Hepatocyte (in vitro differentiated cells): ENCODE results near the gene CRTC2. TPM values are rescaled to one million over a fixed set of nuclear protein-coding genes. Genes with fewer than 3 reads are reported as not detected.
"Not testable (repeated sequence)": the region's sequence is repeated elsewhere in the genome, so short reads cannot be mapped to it uniquely, and the experiment has no call there.

Experiments used
- DNase-seq: peaks from one replicate; pipeline ENCODE4 v3.0.0-alpha.2; 2016; ENCODE audit warnings: low spot score
- H2AFZ ChIP-seq: fragments of 200-600 bp; sonication (generic); 2 replicates; pipeline ENCODE4 v1.6.0; 2016; ENCODE audit warnings: antibody characterized with exemption, mild to moderate bottlenecking
- H3K27ac ChIP-seq: fragments of 200-600 bp; sonication (generic); 2 replicates; pipeline ENCODE4 v1.5.1; 2016; ENCODE audit warnings: mild to moderate bottlenecking
- H3K27me3 ChIP-seq: fragments of 200-600 bp; sonication (generic); 2 replicates; pipeline ENCODE4 v1.6.1; 2016
- H3K36me3 ChIP-seq: fragments of 200-600 bp; sonication (generic); replicated peaks from 2 replicates; pipeline ENCODE4 v1.5.1; 2016; ENCODE audit warnings: low read depth; ENCODE audit not compliant: insufficient read depth
- H3K4me1 ChIP-seq: fragments of 200-600 bp; sonication (generic); 2 replicates; pipeline ENCODE4 v1.5.1; 2016; ENCODE audit warnings: mild to moderate bottlenecking, moderate library complexity; ENCODE audit not compliant: insufficient read depth
- H3K4me2 ChIP-seq: fragments of 200-600 bp; sonication (generic); 2 replicates; pipeline ENCODE4 v1.6.0; 2016
- H3K4me3 ChIP-seq: fragments of 200-600 bp; sonication (generic); 2 replicates; pipeline ENCODE4 v1.5.1; 2016; ENCODE audit warnings: mild to moderate bottlenecking
- H3K79me2 ChIP-seq: fragments of 200-600 bp; sonication (generic); 2 replicates; pipeline ENCODE4 v1.6.0; 2017; ENCODE audit warnings: mild to moderate bottlenecking
- H3K9me2 ChIP-seq: fragments of 200-600 bp; sonication (generic); replicated peaks from 2 replicates; pipeline ENCODE4 v1.6.0; 2017; ENCODE audit warnings: mild to moderate bottlenecking; ENCODE audit not compliant: insufficient read depth
- H3K9me3 ChIP-seq: fragments of 200-600 bp; sonication (generic); 2 replicates; pipeline ENCODE4 v1.5.1; 2016; ENCODE audit warnings: low read depth, mild to moderate bottlenecking
- H4K20me1 ChIP-seq: fragments of 200-600 bp; sonication (generic); 2 replicates; pipeline ENCODE4 v1.6.0; 2016; ENCODE audit warnings: mild to moderate bottlenecking; ENCODE audit not compliant: insufficient read depth, poor library complexity, severe bottlenecking
- CTCF ChIP-seq: fragments of 200-600 bp; sonication (generic); IDR thresholded peaks from 2 replicates; pipeline ENCODE4 v1.5.1; 2016; ENCODE audit warnings: antibody characterized with exemption, mild to moderate bottlenecking; ENCODE audit not compliant: poor library complexity
- EZH2 ChIP-seq: fragments of 200-600 bp; sonication (generic); IDR thresholded peaks from 2 replicates; pipeline ENCODE4 v1.6.1; 2016; ENCODE audit warnings: antibody characterized with exemption, mild to moderate bottlenecking, borderline replicate concordance
- EZH2phosphoT487 ChIP-seq: fragments of 200-600 bp; sonication (generic); IDR thresholded peaks from one replicate; pipeline ENCODE4 v1.6.1; 2018; ENCODE audit warnings: antibody characterized with exemption, mild to moderate bottlenecking, low read depth, moderate library complexity; ENCODE audit not compliant: unreplicated experiment, severe bottlenecking
- WGBS: methylation state at CpG from one replicate; pipeline ENCODE4 v1.1.6; 2016; ENCODE audit warnings: low lambda C conversion rate; ENCODE audit errors: missing lambda C conversion rate; 5-methylcytosine and 5-hydroxymethylcytosine counted together
- microRNA-seq: library from miRNA; unstranded; fragments of <30 nt; microRNA quantifications from one replicate; pipeline ENCODE4, GENCODE V29; 2017
- polyA plus RNA-seq: library from polyadenylated mRNA; unstranded; fragments of >200 nt; fragmentation: Nextera tagmentation; extraction: Ambion mirVana; gene quantifications from 2 replicates; pipeline ENCODE4 v1.2.1, GENCODE V29; 2016
- small RNA-seq: library from RNA; depleted of rRNA; stranded (forward); fragments of <200 nt; gene quantifications from one replicate; pipeline ENCODE3, GENCODE V24; 2014
- total RNA-seq: library from RNA; depleted of rRNA; stranded (reverse); fragments of >200 nt; gene quantifications from 2 replicates; pipeline ENCODE4 v1.2.3, GENCODE V29; 2014

Gene CRTC2
- total and polyA plus RNA-seq, 2 experiments from 2014 or later, result 10.5 to 28.0 TPM

DNA sequence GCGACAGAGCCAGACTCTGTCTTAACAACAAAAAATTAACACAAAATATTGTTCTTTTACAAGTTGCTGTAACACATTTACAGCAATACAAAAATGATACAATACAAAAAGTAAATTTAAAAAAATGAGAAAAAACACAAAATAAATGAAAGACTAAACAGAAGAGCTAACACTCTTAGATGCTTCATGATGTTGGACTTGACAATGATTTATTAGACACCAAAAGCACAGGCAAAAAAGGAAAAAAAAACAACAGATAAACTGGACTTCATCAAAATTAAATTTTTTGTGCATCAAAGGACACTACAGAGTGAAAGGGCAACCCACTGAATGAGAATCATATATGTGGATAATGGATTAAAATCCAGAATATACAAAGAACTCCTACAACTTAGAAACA, 52.0 kb downstream of the CRTC2 start:
- Histone ChIP-seq H3K9me2 (no peaks in the 10 kb centered on the region), H3K27ac (no peak overlapping the region), H4K20me1 (peaks cover 80% of the 10 kb centered on the region), H3K4me3 (no peak overlapping the region), H3K4me1 (no peaks in the 10 kb centered on the region), H2AFZ (no peak overlapping the region), H3K36me3 (no peaks in the 10 kb centered on the region), H3K9me3 (no peaks in the 10 kb centered on the region), H3K27me3 (no peaks in the 10 kb centered on the region), H3K4me2 (no peak overlapping the region), H3K79me2 (peaks cover 100% of the 10 kb centered on the region)
- no peak for TF ChIP-seq EZH2
- no peak for TF ChIP-seq CTCF
- no peak for TF ChIP-seq EZH2phosphoT487
- no peak for DNase-seq
- 100% methylated on average over 1 of the region's 1 CpG for WGBS

DNA sequence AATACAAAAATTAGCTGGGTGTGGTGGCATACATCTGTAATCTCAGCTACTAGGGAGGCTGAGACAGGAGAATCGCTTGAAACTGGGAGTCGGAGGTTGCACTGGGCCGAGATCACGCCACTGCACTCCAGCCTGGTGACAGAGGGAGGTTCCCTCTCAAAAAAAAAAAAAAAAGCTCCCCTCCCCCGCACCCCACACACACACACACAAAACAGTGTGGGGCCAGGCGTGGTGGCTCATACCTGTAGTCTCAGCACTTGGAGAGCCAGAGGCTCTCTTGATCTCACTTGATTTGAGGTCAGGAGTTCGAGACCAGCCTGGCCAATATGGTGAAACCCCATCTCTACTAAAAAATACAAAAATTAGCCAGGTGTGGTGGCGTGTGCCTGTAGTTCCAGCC, 52.5 kb downstream of the CRTC2 start:
- H3K79me2 ChIP-seq, result peaks cover 100% of the 10 kb centered on the region
- H3K4me3 ChIP-seq, H3K27ac ChIP-seq, DNase-seq, H3K27me3 ChIP-seq, H3K9me3 ChIP-seq, H3K4me1 ChIP-seq, H3K36me3 ChIP-seq, H3K4me2 ChIP-seq, H3K9me2 ChIP-seq, H2AFZ ChIP-seq: not testable (repeated sequence)
- H4K20me1 ChIP-seq, result peaks cover 78% of the 10 kb centered on the region
- WGBS, result 96% methylated on average over 8 of the region's 8 CpGs

- Histone ChIP-seq H3K4me2 (no peak overlapping the region), H3K4me3 (no peak overlapping the region), H3K9me2 (no peaks in the 10 kb centered on the region), H3K9me3 (no peaks in the 10 kb centered on the region), H3K79me2 (peaks cover 100% of the 10 kb centered on the region), H3K27ac (no peak overlapping the region), H3K4me1 (no peaks in the 10 kb centered on the region), H2AFZ (no peak overlapping the region), H3K36me3 (no peaks in the 10 kb centered on the region), H4K20me1 (peaks cover 79% of the 10 kb centered on the region), H3K27me3 (no peaks in the 10 kb centered on the region)
- no peak for DNase-seq
- WGBS, result 98% methylated on average over 14 of the region's 14 CpGs
- TF ChIP-seq EZH2, result no peak
These were observed 54.5 kb downstream of the CRTC2 start for GRCh38 chr1:153903841-153904455.

DNA sequence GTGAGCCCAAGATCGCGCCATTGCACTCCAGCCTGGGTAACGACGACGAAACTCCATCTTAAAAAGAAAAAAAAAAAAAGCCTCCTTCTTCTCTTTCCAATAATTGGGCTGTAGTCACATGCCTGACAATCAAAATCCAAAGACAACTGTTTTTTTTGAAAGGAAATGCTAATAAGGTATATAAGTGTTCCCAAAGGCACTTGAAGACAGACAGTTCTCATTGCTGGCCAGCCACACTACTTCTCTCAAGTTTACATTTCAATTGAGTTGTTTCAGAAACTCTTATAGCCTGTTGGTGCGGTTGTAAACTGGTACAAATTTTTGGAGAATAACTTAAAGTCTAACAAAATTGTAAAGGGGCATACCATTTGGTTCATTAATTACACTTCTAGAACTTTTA, 58.9 kb downstream of the CRTC2 start:
- H3K4me1 ChIP-seq, result no peaks in the 10 kb centered on the region
- no peak overlapping the region for H3K27ac ChIP-seq
- no peak overlapping the region for H3K4me2 ChIP-seq
- no peaks in the 10 kb centered on the region for H3K36me3 ChIP-seq
- H3K9me2 ChIP-seq, result no peaks in the 10 kb centered on the region
- no peak overlapping the region for H2AFZ ChIP-seq
- H3K9me3 ChIP-seq, result no peaks in the 10 kb centered on the region
- TF ChIP-seq EZH2 (no peak), EZH2phosphoT487 (no peak), CTCF (no peak)
- DNase-seq, result no peak
- WGBS, result 96% methylated on average over 6 of the region's 6 CpGs
- peaks cover 98% of the 10 kb centered on the region for H3K79me2 ChIP-seq
- no peak overlapping the region for H3K4me3 ChIP-seq
- no peaks in the 10 kb centered on the region for H3K27me3 ChIP-seq
- peaks cover 60% of the 10 kb centered on the region for H4K20me1 ChIP-seq

Small RNAs within 50 kb of the gene (microRNA-seq; reads per million reads assigned to microRNA genes)
- 1.8 reads per million for gene MIR6737

Small RNAs within 50 kb of the gene (small RNA-seq; reads per million reads assigned to genes)
- gene MIR6737, result 0.12 reads per million

Other genes with a start within 250 kb of the CRTC2 start
- 39.1 and 42.3 TPM in 2 replicates for gene INTS3, start 230.6 kb downstream of the CRTC2 start, total RNA-seq
- gene INTS3, start 230.6 kb downstream of the CRTC2 start, polyA plus RNA-seq, result 37.1 and 51.3 TPM in 2 replicates
- 21.5 and 22.8 TPM in 2 replicates for gene SLC27A3, start 183.2 kb downstream of the CRTC2 start, total RNA-seq
- 37.2 and 38.1 TPM in 2 replicates for gene SLC27A3, start 183.2 kb downstream of the CRTC2 start, polyA plus RNA-seq
- gene GATAD2B, start 35.6 kb downstream of the CRTC2 start, total RNA-seq, result 7.4 and 11.7 TPM in 2 replicates
- 5.4 TPM in 2 replicates for gene GATAD2B, start 35.6 kb downstream of the CRTC2 start, polyA plus RNA-seq
- 8.8 and 15.4 TPM in 2 replicates for gene DENND4B, start 11.9 kb downstream of the CRTC2 start, total RNA-seq
- gene DENND4B, start 11.9 kb downstream of the CRTC2 start, polyA plus RNA-seq, result 22.3 and 30.6 TPM in 2 replicates
- gene SLC39A1, start 4.9 kb upstream of the CRTC2 start, total RNA-seq, result 141 and 158 TPM in 2 replicates
- gene SLC39A1, start 4.9 kb upstream of the CRTC2 start, polyA plus RNA-seq, result 163 and 174 TPM in 2 replicates
- 10.9 and 15.1 TPM in 2 replicates for gene CREB3L4, start 9.3 kb upstream of the CRTC2 start, total RNA-seq
- gene CREB3L4, start 9.3 kb upstream of the CRTC2 start, polyA plus RNA-seq, result 8.6 and 16.6 TPM in 2 replicates
- 213 and 240 TPM in 2 replicates for gene JTB, start 19.1 kb upstream of the CRTC2 start, total RNA-seq
- gene JTB, start 19.1 kb upstream of the CRTC2 start, polyA plus RNA-seq, result 215 and 217 TPM in 2 replicates
- gene RAB13, start 27.7 kb upstream of the CRTC2 start, total RNA-seq, result 25.9 and 39.6 TPM in 2 replicates
- 98.7 and 125 TPM in 2 replicates for gene RAB13, start 27.7 kb upstream of the CRTC2 start, polyA plus RNA-seq
- gene RPS27, start 32.1 kb upstream of the CRTC2 start, total RNA-seq, result 2,478 and 2,548 TPM in 2 replicates
- gene RPS27, start 32.1 kb upstream of the CRTC2 start, polyA plus RNA-seq, result 1,603 and 1,696 TPM in 2 replicates
- 0.03 and 0.04 TPM in 2 replicates for gene NUP210L, start 196.5 kb upstream of the CRTC2 start, total RNA-seq
- not detected in 2 replicates for gene NUP210L, start 196.5 kb upstream of the CRTC2 start, polyA plus RNA-seq
- gene TPM3, start 233.5 kb upstream of the CRTC2 start, total RNA-seq, result 440 and 441 TPM in 2 replicates
- gene TPM3, start 233.5 kb upstream of the CRTC2 start, polyA plus RNA-seq, result 302 and 321 TPM in 2 replicates
- gene CFAP141, start 247.7 kb upstream of the CRTC2 start, total RNA-seq, result not detected in 2 replicates
- not detected in 2 replicates for gene CFAP141, start 247.7 kb upstream of the CRTC2 start, polyA plus RNA-seq